H9 (cell line): ENCODE results near the gene GAS1. TPM values are rescaled to one million over a fixed set of nuclear protein-coding genes. Genes with fewer than 3 reads are reported as not detected.

Experiments
- DNase-seq: peaks from one replicate; pipeline ENCODE4 v3.0.0-alpha.2; 2017
- H2AFZ ChIP-seq: one replicate; pipeline ENCODE4 v1.6.1; 2013; ENCODE audit warnings: mild to moderate bottlenecking, low read length, control low read depth, moderate library complexity
- H2AK5ac ChIP-seq: 2 replicates; pipeline ENCODE4 v1.6.1; 2013; ENCODE audit warnings: low read length, control low read depth, mixed read lengths; ENCODE audit not compliant: insufficient read length
- H2BK120ac ChIP-seq: one replicate; pipeline ENCODE4 v1.6.1; 2013; ENCODE audit warnings: low read depth, mild to moderate bottlenecking, low read length, control low read depth, inconsistent platforms; ENCODE audit not compliant: poor library complexity, severe bottlenecking
- H2BK12ac ChIP-seq: 2 replicates; pipeline ENCODE4 v1.6.1; 2013; ENCODE audit warnings: low read length, control low read depth, mixed read lengths, low read depth; ENCODE audit not compliant: insufficient read length
- H2BK15ac ChIP-seq: 2 replicates; pipeline ENCODE4 v1.6.1; 2013; ENCODE audit warnings: low read depth, low read length, control low read depth
- H2BK20ac ChIP-seq: one replicate; pipeline ENCODE4 v1.6.1; 2013; ENCODE audit warnings: low read depth, mild to moderate bottlenecking, low read length, control low read depth, inconsistent platforms; ENCODE audit not compliant: poor library complexity, severe bottlenecking
- H2BK5ac ChIP-seq: 2 replicates; pipeline ENCODE4 v1.6.1; 2013; ENCODE audit warnings: low read length, control low read depth, mixed read lengths; ENCODE audit not compliant: insufficient read length
- H3K14ac ChIP-seq: 2 replicates; pipeline ENCODE4 v1.6.1; 2013; ENCODE audit warnings: low read length, control low read depth; ENCODE audit not compliant: insufficient read depth
- H3K18ac ChIP-seq: 2 replicates; pipeline ENCODE4 v1.6.1; 2013; ENCODE audit warnings: low read depth, mild to moderate bottlenecking, mixed read lengths, low read length, control low read depth; ENCODE audit not compliant: insufficient read length
- H3K23ac ChIP-seq: 2 replicates; pipeline ENCODE4 v1.6.1; 2013; ENCODE audit warnings: low read length, control low read depth, mixed read lengths, low read depth; ENCODE audit not compliant: insufficient read length
- H3K23me2 ChIP-seq: 2 replicates; pipeline ENCODE4 v1.6.1; 2013; ENCODE audit warnings: low read depth, mild to moderate bottlenecking, mixed read lengths, low read length, control low read depth; ENCODE audit not compliant: insufficient read length, poor library complexity, severe bottlenecking
- H3K27ac ChIP-seq: 2 replicates; pipeline ENCODE4 v1.5.1; 2013; ENCODE audit warnings: low read length, control low read depth, mixed read lengths, low read depth; ENCODE audit not compliant: insufficient read length
- H3K27me3 ChIP-seq: 2 replicates; pipeline ENCODE4 v1.6.1; 2013; ENCODE audit warnings: low read length, control low read depth, inconsistent platforms; ENCODE audit not compliant: insufficient read depth
- H3K4ac ChIP-seq: 2 replicates; pipeline ENCODE4 v1.6.1; 2013; ENCODE audit warnings: low read depth, mild to moderate bottlenecking, control low read depth, inconsistent platforms, low read length, moderate library complexity
- H3K4me1 ChIP-seq: 2 replicates; pipeline ENCODE4 v1.6.1; 2013; ENCODE audit warnings: low read length, control low read depth, inconsistent platforms; ENCODE audit not compliant: insufficient read depth
- H3K4me2 ChIP-seq: 2 replicates; pipeline ENCODE4 v1.6.1; 2013; ENCODE audit warnings: low read length, control low read depth, mixed read lengths; ENCODE audit not compliant: insufficient read length, insufficient read depth
- H3K56ac ChIP-seq: 2 replicates; pipeline ENCODE4 v1.6.1; 2013; ENCODE audit warnings: low read depth, mild to moderate bottlenecking, mixed read lengths, low read length, control low read depth; ENCODE audit not compliant: insufficient read length
- H3K79me1 ChIP-seq: 2 replicates; pipeline ENCODE4 v1.6.1; 2013; ENCODE audit warnings: low read depth, mild to moderate bottlenecking, moderate library complexity, low read length, control low read depth, inconsistent platforms; ENCODE audit not compliant: insufficient read depth, poor library complexity, severe bottlenecking
- H3K79me2 ChIP-seq: 2 replicates; pipeline ENCODE4 v1.6.1; 2013; ENCODE audit warnings: low read length, control low read depth, inconsistent platforms; ENCODE audit not compliant: insufficient read depth
- H3K9ac ChIP-seq: 2 replicates; pipeline ENCODE4 v1.6.1; 2013; ENCODE audit warnings: low read length, control low read depth, mixed read lengths; ENCODE audit not compliant: insufficient read length; ENCODE audit errors: extremely low read depth
- H3K9me3 ChIP-seq: one replicate; pipeline ENCODE4 v1.6.1; 2013; ENCODE audit warnings: low read depth, low read length, inconsistent platforms; ENCODE audit not compliant: control insufficient read depth
- H3T11ph ChIP-seq: one replicate; pipeline ENCODE4 v1.6.1; 2013; ENCODE audit warnings: mild to moderate bottlenecking, low read length, control low read depth, inconsistent platforms
- H4K20me1 ChIP-seq: one replicate; pipeline ENCODE4 v1.6.1; 2013; ENCODE audit not compliant: control insufficient read depth, insufficient read length, insufficient read depth
- H4K5ac ChIP-seq: 2 replicates; pipeline ENCODE4 v1.6.1; 2013; ENCODE audit warnings: low read depth, mild to moderate bottlenecking, mixed read lengths, low read length, control low read depth; ENCODE audit not compliant: insufficient read length
- H4K8ac ChIP-seq: replicated peaks from 2 replicates; pipeline ENCODE4 v1.6.1; 2013; ENCODE audit warnings: low read length, control low read depth, mixed read lengths, low read depth; ENCODE audit not compliant: insufficient read length
- H4K91ac ChIP-seq: 2 replicates; pipeline ENCODE4 v1.6.1; 2013; ENCODE audit warnings: low read depth, mild to moderate bottlenecking, moderate library complexity, mixed read lengths, low read length, control low read depth; ENCODE audit not compliant: insufficient read length
- H3K27ac Mint-ChIP-seq, 3 experiments: 2 replicates in 2 of 3; 3 replicates in 1 of 3; pipeline ENCODE4 v1.8.0; 2020 to 2021; ENCODE audit warnings: mixed read lengths in 3 of 3, mild to moderate bottlenecking in 1 of 3, moderate library complexity in 1 of 3
- H3K27me3 Mint-ChIP-seq: 2 replicates; pipeline ENCODE4 v1.8.0; 2021; ENCODE audit warnings: low read depth, mild to moderate bottlenecking, moderate library complexity, mixed read lengths
- H3K36me3 Mint-ChIP-seq, 3 experiments: 2 replicates in 2 of 3; 3 replicates in 1 of 3; pipeline ENCODE4 v1.8.0; 2020 to 2021; ENCODE audit warnings: low read depth in 3 of 3, mixed read lengths in 3 of 3; ENCODE audit not compliant: insufficient read depth in 1 of 3
- H3K4me1 Mint-ChIP-seq, 2 experiments: 2 replicates each; pipeline ENCODE4 v1.8.0; 2020; ENCODE audit warnings: mixed read lengths in 2 of 2
- H3K4me3 Mint-ChIP-seq, 2 experiments: 2 replicates in 1 of 2; 3 replicates in 1 of 2; pipeline ENCODE4 v1.8.0; 2020 to 2021; ENCODE audit warnings: mild to moderate bottlenecking in 2 of 2, mixed read lengths in 2 of 2, moderate library complexity in 1 of 2
- H3K9me3 Mint-ChIP-seq, 2 experiments: 2 replicates in 1 of 2; 3 replicates in 1 of 2; pipeline ENCODE4 v1.8.0; 2020; ENCODE audit warnings: mild to moderate bottlenecking in 2 of 2, mixed read lengths in 2 of 2, moderate library complexity in 1 of 2
- WGBS: extraction: QIAGEN DNeasy Blood & Tissue Kit; methylation state at CpG from one replicate; pipeline ENCODE4 v1.1.7; 2013; ENCODE audit warnings: missing lambda C conversion rate, low lambda C conversion rate, mixed read lengths; ENCODE audit not compliant: insufficient read length; ENCODE audit errors: extremely low coverage; 5-methylcytosine and 5-hydroxymethylcytosine counted together
- total RNA-seq: library from RNA; stranded (reverse); gene quantifications from 2 replicates; pipeline ENCODE4 v1.2.1, GENCODE V29; 2021
- TF ChIP-seq, protein P1 (sequence below): fragments of 200-600 bp; sonication (generic); conservative IDR thresholded peaks from 3 replicates; pipeline ENCODE4 v1.8.0; 2021; ENCODE audit warnings: antibody characterized with exemption, mild to moderate bottlenecking

GAS1 gene
- total RNA-seq, 1 experiment from 2014 or later = 2.3 TPM

DNA sequence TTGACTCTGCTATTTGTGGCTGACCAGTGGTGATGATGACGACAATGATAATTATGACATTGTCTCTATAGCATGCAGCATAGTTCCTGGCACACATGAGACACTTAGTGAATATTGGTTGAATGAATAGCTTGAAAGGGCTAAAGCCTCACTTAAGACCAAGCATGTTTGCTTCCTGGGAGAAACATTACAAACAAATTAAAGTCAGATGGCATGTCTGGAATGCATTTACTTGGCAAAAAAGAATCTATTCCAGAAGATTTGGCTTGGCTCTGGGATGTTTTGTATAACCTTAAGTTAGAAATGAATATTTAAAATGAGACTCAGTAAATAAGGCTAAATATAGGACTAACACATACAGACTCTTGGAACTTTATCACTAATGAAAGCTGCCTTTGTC, 21.6 kb downstream of the GAS1 start:
- Histone ChIP-seq H2AFZ (no peak overlapping the region), H3K79me1 (no peaks in the 10 kb centered on the region), H3K4ac (no peak overlapping the region), H4K20me1 (no peaks in the 10 kb centered on the region), H3K27ac (no peak overlapping the region), H2BK20ac (no peak overlapping the region), H3K23me2 (no peaks in the 10 kb centered on the region), H3K4me1 (no peaks in the 10 kb centered on the region), H2BK5ac (no peak overlapping the region), H3K79me2 (no peaks in the 10 kb centered on the region), H3T11ph (no peak overlapping the region), H3K9me3 (no peaks in the 10 kb centered on the region), H2BK15ac (no peak overlapping the region), H3K9ac (no peak overlapping the region), H3K27me3 (no peaks in the 10 kb centered on the region), H3K4me2 (no peak overlapping the region), H2BK120ac (no peak overlapping the region), H3K14ac (no peak overlapping the region), H3K18ac (no peak overlapping the region), H4K8ac (no peak overlapping the region), H3K23ac (no peak overlapping the region), H2AK5ac (no peak overlapping the region), H4K91ac (no peak overlapping the region), H4K5ac (peak overlapping the region; percentile 9), H3K56ac (no peak overlapping the region), H2BK12ac (no peak overlapping the region)
- peak overlapping the region in 1 of 3 experiments; percentile 78; a peak in 1 of 7 replicates for H3K27ac Mint-ChIP-seq
- H3K36me3 Mint-ChIP-seq = no peaks in the 10 kb centered on the region; a peak in 1 of 7 replicates
- H3K9me3 Mint-ChIP-seq = peaks cover 6 to 7% of the 10 kb centered on the region in 2 experiments; a peak in 3 of 5 replicates
- peaks cover 9% of the 10 kb centered on the region; the same call in 1 of the 2 replicates for H3K27me3 Mint-ChIP-seq
- H3K4me3 Mint-ChIP-seq = no peak overlapping the region
- H3K4me1 Mint-ChIP-seq = peaks cover 0 to 13% of the 10 kb centered on the region in 2 experiments; a peak in 3 of 4 replicates
- WGBS = no CpG with 5 or more reads among the region's 1 CpG
- TF ChIP-seq, protein P1, sequence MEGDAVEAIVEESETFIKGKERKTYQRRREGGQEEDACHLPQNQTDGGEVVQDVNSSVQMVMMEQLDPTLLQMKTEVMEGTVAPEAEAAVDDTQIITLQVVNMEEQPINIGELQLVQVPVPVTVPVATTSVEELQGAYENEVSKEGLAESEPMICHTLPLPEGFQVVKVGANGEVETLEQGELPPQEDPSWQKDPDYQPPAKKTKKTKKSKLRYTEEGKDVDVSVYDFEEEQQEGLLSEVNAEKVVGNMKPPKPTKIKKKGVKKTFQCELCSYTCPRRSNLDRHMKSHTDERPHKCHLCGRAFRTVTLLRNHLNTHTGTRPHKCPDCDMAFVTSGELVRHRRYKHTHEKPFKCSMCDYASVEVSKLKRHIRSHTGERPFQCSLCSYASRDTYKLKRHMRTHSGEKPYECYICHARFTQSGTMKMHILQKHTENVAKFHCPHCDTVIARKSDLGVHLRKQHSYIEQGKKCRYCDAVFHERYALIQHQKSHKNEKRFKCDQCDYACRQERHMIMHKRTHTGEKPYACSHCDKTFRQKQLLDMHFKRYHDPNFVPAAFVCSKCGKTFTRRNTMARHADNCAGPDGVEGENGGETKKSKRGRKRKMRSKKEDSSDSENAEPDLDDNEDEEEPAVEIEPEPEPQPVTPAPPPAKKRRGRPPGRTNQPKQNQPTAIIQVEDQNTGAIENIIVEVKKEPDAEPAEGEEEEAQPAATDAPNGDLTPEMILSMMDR = no peak
- DNase-seq = no peak
